Measurements from ENCODE around the gene NTS.

The NTS gene

GRCh38 chr12:85874031-85874461, at the start of gene NTS:
TSS of gene NTS (plus strand) at chr12:85874295. CDS start at chr12:85874404, 109 bp downstream.
- no peak for TF ChIP-seq ZNF274 (IDR thresholded peaks at IDR 0.05; ENCODE audit: low read depth, low read length)
- H3K4me3 ChIP-seq (ENCODE audit: low read length): no peak within 1 kb of the TSS

- TF ChIP-seq ZNF274 (IDR thresholded peaks at IDR 0.05; ENCODE audit: low read depth, low read length): no peak
- no peak overlapping the region for H3K4me3 ChIP-seq (ENCODE audit: low read length)
Measured at GRCh38 chr12:85825746-85826145, 48.3 kb upstream of the NTS start.

GRCh38 chr12:85828576-85828975, 45.5 kb upstream of the NTS start:
- no peak overlapping the region for H3K4me3 ChIP-seq (ENCODE audit: low read length)
- TF ChIP-seq ZNF274 (IDR thresholded peaks at IDR 0.05; ENCODE audit: low read depth, low read length): no peak

- H3K4me3 ChIP-seq (ENCODE audit: low read length): no peak overlapping the region
- TF ChIP-seq ZNF274 (IDR thresholded peaks at IDR 0.05; ENCODE audit: low read depth, low read length): no peak
Measured at GRCh38 chr12:85829391-85829790, 44.7 kb upstream of the NTS start.

- H3K4me3 ChIP-seq (ENCODE audit: low read length): no peak overlapping the region
- no peak for TF ChIP-seq ZNF274 (IDR thresholded peaks at IDR 0.05; ENCODE audit: low read depth, low read length)
Measured at GRCh38 chr12:85831327-85831990, 42.6 kb upstream of the NTS start.

GRCh38 chr12:85833579-85833978, 40.5 kb upstream of the NTS start:
- no peak for TF ChIP-seq ZNF274 (IDR thresholded peaks at IDR 0.05; ENCODE audit: low read depth, low read length)
- H3K4me3 ChIP-seq (ENCODE audit: low read length): no peak overlapping the region

- no peak for TF ChIP-seq ZNF274 (IDR thresholded peaks at IDR 0.05; ENCODE audit: low read depth, low read length)
- H3K4me3 ChIP-seq (ENCODE audit: low read length): no peak overlapping the region
Measured at GRCh38 chr12:85834378-85834777, 39.7 kb upstream of the NTS start.

- TF ChIP-seq ZNF274 (IDR thresholded peaks at IDR 0.05; ENCODE audit: low read depth, low read length): no peak
- H3K4me3 ChIP-seq (ENCODE audit: low read length): peak overlapping the region; percentile 13; the same call in 1 of the 2 replicates
Measured at GRCh38 chr12:85835426-85836196, 38.5 kb upstream of the NTS start.

GRCh38 chr12:85836197-85837090, 37.7 kb upstream of the NTS start, which contains the start of gene RASSF9:
TSS of gene RASSF9 (minus strand) at chr12:85836409. CDS start at chr12:85836201, 208 bp downstream.
- no peak for TF ChIP-seq ZNF274 (IDR thresholded peaks at IDR 0.05; ENCODE audit: low read depth, low read length)
- H3K4me3 ChIP-seq (ENCODE audit: low read length): peak within 1 kb of the TSS; percentile 13; the same call in 1 of the 2 replicates

GRCh38 chr12:85843606-85844310, 30.3 kb upstream of the NTS start:
- TF ChIP-seq ZNF274 (IDR thresholded peaks at IDR 0.05; ENCODE audit: low read depth, low read length): no peak
- no peak overlapping the region for H3K4me3 ChIP-seq (ENCODE audit: low read length)

- TF ChIP-seq ZNF274 (IDR thresholded peaks at IDR 0.05; ENCODE audit: low read depth, low read length): no peak
- no peak overlapping the region for H3K4me3 ChIP-seq (ENCODE audit: low read length)
Measured at GRCh38 chr12:85849344-85849743, 24.8 kb upstream of the NTS start.

- no peak overlapping the region for H3K4me3 ChIP-seq (ENCODE audit: low read length)
- TF ChIP-seq ZNF274 (IDR thresholded peaks at IDR 0.05; ENCODE audit: low read depth, low read length): no peak
Measured at GRCh38 chr12:85855305-85855704, 18.8 kb upstream of the NTS start.

- no peak overlapping the region for H3K4me3 ChIP-seq (ENCODE audit: low read length)
- no peak for TF ChIP-seq ZNF274 (IDR thresholded peaks at IDR 0.05; ENCODE audit: low read depth, low read length)
Measured at GRCh38 chr12:85856966-85857365, 17.1 kb upstream of the NTS start.

Measured in GM08714 (cell line).